HCT116 (cell line): ENCODE measurements around the gene INF2. TPM values are rescaled to one million over a fixed set of nuclear protein-coding genes. Genes with fewer than 3 reads are reported as not detected.

Experiments
- ATAC-seq: fragments of 200-7000 bp; cut with Tn5 transposase; 2 replicates; pipeline ENCODE4 v1.9.1; 2020; ENCODE audit warnings: mild to moderate bottlenecking, moderate library complexity
- BruUV-seq: library from RNA; stranded (reverse); fragments of 400-500 nt; replicated peaks from 2 replicates; lab custom pipeline; 2021; lab: Mats Ljungman, UMichigan
- CTCF ChIA-PET: fragments of 300-600 bp; sonication (Branson Sonifier 250); formaldehyde crosslinking; loops from one replicate; lab custom pipeline; 2021; ENCODE audit warnings: antibody characterized with exemption; lab: Charles Lee
- POLR2A ChIA-PET: fragments of 300-600, 350-600 bp; sonication (Branson Sonifier 250); formaldehyde crosslinking; loops from one replicate; lab custom pipeline; 2021; ENCODE audit warnings: antibody characterized with exemption; lab: Charles Lee
- RAD21 ChIA-PET, 2 experiments: fragments of 300-600 bp; sonication (Branson Sonifier 250); formaldehyde crosslinking; loops; one replicate each; lab custom pipeline; 2023; ENCODE audit warnings: low total read pairs in 2 of 2; ENCODE audit not compliant: uncharacterized antibody in 2 of 2, unreplicated experiment in 2 of 2, low non-redundant PET in 1 of 2; lab: Charles Lee
- DNase-seq: peaks from one replicate; pipeline ENCODE4 v3.0.0-alpha.2; 2010; ENCODE audit warnings: low read depth, low spot score
- H2AFZ ChIP-seq: fragments of 200-600 bp; shearing (Covaris generic), sonication (generic); 2 replicates; pipeline ENCODE4 v1.6.1; 2017; ENCODE audit warnings: low read depth, mixed run types, mixed read lengths, antibody characterized with exemption, low read length; ENCODE audit not compliant: poor library complexity, severe bottlenecking
- H3K27ac ChIP-seq: 2 replicates; pipeline ENCODE4 v1.5.1; 2012; ENCODE audit warnings: low read depth, low read length
- H3K27me3 ChIP-seq: fragments of 200-600 bp; sonication (generic); 2 replicates; pipeline ENCODE4 v1.6.1; 2016; ENCODE audit warnings: mixed run types, low read length, mixed read lengths; ENCODE audit not compliant: insufficient read depth
- H3K36me3 ChIP-seq, 2 experiments: fragments of 200-500 bp in 1 of 2; fragments of 200-600 bp in 1 of 2; sonication (Bioruptor generic) in 1 of 2; sonication (generic) in 1 of 2; 2 replicates each; pipeline versions ENCODE4 v1.5.1 to v1.6.1; 2014 to 2016; ENCODE audit warnings: low read length in 2 of 2, inconsistent platforms in 1 of 2, mixed read lengths in 1 of 2, mixed run types in 1 of 2; ENCODE audit not compliant: insufficient read depth in 2 of 2, control insufficient read depth in 1 of 2
- H3K4me1 ChIP-seq, 2 experiments: fragments of 200-600 bp in 1 of 2; sonication (generic) in 1 of 2; 2 replicates each; pipeline versions ENCODE4 v1.5.1 to v1.6.1; 2012 to 2017; ENCODE audit warnings: low read length in 2 of 2, inconsistent platforms in 1 of 2, mild to moderate bottlenecking in 1 of 2, mixed read lengths in 1 of 2, mixed run types in 1 of 2, moderate library complexity in 1 of 2; ENCODE audit not compliant: insufficient read depth in 2 of 2, control insufficient read depth in 1 of 2
- H3K4me2 ChIP-seq: fragments of 200-600 bp; sonication (generic); 2 replicates; pipeline ENCODE4 v1.6.1; 2017; ENCODE audit warnings: mixed run types, low read length, mixed read lengths
- H3K4me3 ChIP-seq, 2 experiments: fragments of 200-600 bp in 1 of 2; sonication (generic) in 1 of 2; replicated peaks in 1 of 2; 2 replicates each; pipeline ENCODE4 v1.5.1; 2011 to 2016; ENCODE audit warnings: low read length in 2 of 2, control low read depth in 1 of 2, low read depth in 1 of 2, mild to moderate bottlenecking in 1 of 2, mixed read lengths in 1 of 2, mixed run types in 1 of 2
- H3K79me2 ChIP-seq: fragments of 200-600 bp; sonication (generic); 2 replicates; pipeline ENCODE4 v1.6.1; 2017; ENCODE audit warnings: mild to moderate bottlenecking, mixed run types, low read length, moderate library complexity, mixed read lengths; ENCODE audit not compliant: insufficient read depth
- H3K9ac ChIP-seq: fragments of 200-600 bp; sonication (generic); 2 replicates; pipeline ENCODE4 v1.6.1; 2016; ENCODE audit warnings: low read length, mixed read lengths
- H3K9me2 ChIP-seq: fragments of 200-600 bp; sonication (generic), shearing (Covaris generic); 2 replicates; pipeline ENCODE4 v1.6.1; 2017; ENCODE audit warnings: mixed run types, mild to moderate bottlenecking, moderate library complexity; ENCODE audit not compliant: insufficient read depth
- H3K9me3 ChIP-seq, 2 experiments: fragments of 200-500 bp in 1 of 2; fragments of 200-600 bp in 1 of 2; sonication (Bioruptor generic) in 1 of 2; sonication (generic) in 1 of 2; 2 replicates each; pipeline ENCODE4 v1.6.1; 2014 to 2017; ENCODE audit warnings: low read length in 2 of 2, mixed read lengths in 2 of 2, inconsistent platforms in 1 of 2, low read depth in 1 of 2, mild to moderate bottlenecking in 1 of 2, mixed run types in 1 of 2, moderate library complexity in 1 of 2; ENCODE audit not compliant: control insufficient read depth in 1 of 2, insufficient read depth in 1 of 2
- H4K20me1 ChIP-seq: fragments of 200-600 bp; sonication (generic), shearing (Covaris generic); 2 replicates; pipeline ENCODE4 v1.6.1; 2017; ENCODE audit warnings: mixed run types, mild to moderate bottlenecking, moderate library complexity; ENCODE audit not compliant: insufficient read depth
- CEBPB ChIP-seq: IDR thresholded peaks from 2 replicates; pipeline ENCODE4 v1.6.1; 2012; ENCODE audit warnings: low read depth
- CTCF ChIP-seq, 3 experiments: fragments of 200-600 bp in 1 of 3; sonication (generic) in 1 of 3; IDR thresholded peaks in 2 of 3; conservative IDR thresholded peaks in 1 of 3; 2 replicates each; pipeline ENCODE4 v1.5.1; 2012 to 2017; ENCODE audit warnings: low read depth in 2 of 3, low read length in 2 of 3, antibody characterized with exemption in 1 of 3, borderline replicate concordance in 1 of 3, control low read depth in 1 of 3, mild to moderate bottlenecking in 1 of 3, mixed read lengths in 1 of 3, mixed run types in 1 of 3, moderate library complexity in 1 of 3; ENCODE audit not compliant: insufficient read depth in 1 of 3
- EGR1 ChIP-seq: IDR thresholded peaks from 2 replicates; pipeline ENCODE4 v1.6.1; 2012; ENCODE audit warnings: low read depth
- EZH2phosphoT487 ChIP-seq: fragments of 200-600 bp; IDR thresholded peaks from 2 replicates; pipeline ENCODE4 v1.6.1; 2018; ENCODE audit warnings: antibody characterized with exemption, borderline replicate concordance
- FOSL1 ChIP-seq: IDR thresholded peaks from 2 replicates; pipeline ENCODE4 v1.6.1; 2012; ENCODE audit warnings: low read depth
- JUND ChIP-seq: IDR thresholded peaks from 2 replicates; pipeline ENCODE4 v1.6.1; 2012
- MAX ChIP-seq: IDR thresholded peaks from 2 replicates; pipeline ENCODE4 v1.6.1; 2012
- POLR2A ChIP-seq: IDR thresholded peaks from 2 replicates; pipeline ENCODE4 v1.7.0; 2011; ENCODE audit warnings: borderline replicate concordance; ENCODE audit not compliant: insufficient read depth, insufficient read length; ENCODE audit errors: extremely low read depth
- SP1 ChIP-seq: IDR thresholded peaks from 2 replicates; pipeline ENCODE4 v1.6.1; 2012; ENCODE audit warnings: low read depth
- SRF ChIP-seq: IDR thresholded peaks from 2 replicates; pipeline ENCODE4 v1.6.1; 2012; ENCODE audit warnings: low read depth
- YY1 ChIP-seq: IDR thresholded peaks from 2 replicates; pipeline ENCODE4 v1.6.1; 2011; ENCODE audit warnings: low read length, low read depth, moderate library complexity, mild to moderate bottlenecking; ENCODE audit not compliant: insufficient replicate concordance; ENCODE audit errors: extremely low read depth
- ZBTB33 ChIP-seq: IDR thresholded peaks from 2 replicates; pipeline ENCODE4 v1.6.1; 2011; ENCODE audit warnings: mild to moderate bottlenecking, low read length, moderate library complexity; ENCODE audit not compliant: insufficient replicate concordance; ENCODE audit errors: extremely low read depth
- ZFX ChIP-seq: fragments of 450-650 bp; IDR thresholded peaks from 2 replicates; pipeline ENCODE4 v1.6.1; 2017
- ZNF274 ChIP-seq: fragments of 200-500 bp; sonication (Bioruptor generic); IDR thresholded peaks from 2 replicates; pipeline ENCODE4 v1.6.1; 2014; ENCODE audit warnings: mild to moderate bottlenecking, low read depth, low read length, inconsistent platforms
- intact Hi-C: fragments of 100-400 bp; cut with micrococcal nuclease; formaldehyde crosslinking; loops from 2 replicates; pipeline ENCODE4 v1.10.0; 2022
- total RNA-seq: library from RNA; stranded (reverse); gene quantifications from one replicate; pipeline ENCODE4 v1.2.1, GENCODE V29; 2021; ENCODE audit not compliant: unreplicated experiment

Gene INF2
- total RNA-seq, 1 experiment from 2014 or later, result 95.8 TPM

GRCh38 chr14:104658325-104658712, 31.1 kb upstream of the INF2 start:
- no peaks in the 10 kb centered on the region for H3K9me2 ChIP-seq
- H3K36me3 ChIP-seq, result no peaks in the 10 kb centered on the region
- no peak for DNase-seq
- H3K27ac ChIP-seq, result no peak overlapping the region
- intact Hi-C loops, result no loop called here
- no peak overlapping the region for H3K4me3 ChIP-seq
- H4K20me1 ChIP-seq, result no peaks in the 10 kb centered on the region
- no peaks in the 10 kb centered on the region for H3K27me3 ChIP-seq
- peaks cover 0 to 15% of the 10 kb centered on the region in 2 experiments; a peak in 2 of 4 replicates for H3K9me3 ChIP-seq
- no peaks in the 10 kb centered on the region for H3K4me1 ChIP-seq
- CTCF ChIA-PET, result no interaction called here
- no peaks in the 10 kb centered on the region for H3K79me2 ChIP-seq
- ATAC-seq, result no peak
- H3K9ac ChIP-seq, result no peak overlapping the region
- RAD21 ChIA-PET, result no interaction called here
- no TSS peak for BruUV-seq
- H3K4me2 ChIP-seq, result no peak overlapping the region
- no peak for TF ChIP-seq POLR2A
- TF ChIP-seq CTCF (IDR thresholded peaks at IDR 0.05 in 2 of 3, conservative IDR thresholded peaks at IDR 0.05 in 1 of 3; ENCODE audit: borderline replicate concordance in 1 of 3, insufficient read depth in 1 of 3, low read depth in 2 of 3, low read length in 2 of 3), result no peak
- no peak for TF ChIP-seq YY1
- no peak for TF ChIP-seq JUND
- TF ChIP-seq MAX, result no peak
- TF ChIP-seq CEBPB, result no peak
- TF ChIP-seq, all 23 proteins: peak for 0
- no peak overlapping the region for H2AFZ ChIP-seq
- POLR2A ChIA-PET, result interaction anchor here (1.7 kb wide), 1 partner anchor 8 kb away, joined by 6 read pairs; no protein-coding TSS in a partner anchor

GRCh38 chr14:104659146-104659545, 30.3 kb upstream of the INF2 start:
- Histone ChIP-seq H3K4me2 (no peak overlapping the region), H3K4me1 (no peaks in the 10 kb centered on the region), H3K4me3 (no peak overlapping the region), H3K36me3 (no peaks in the 10 kb centered on the region), H3K27ac (no peak overlapping the region), H3K9me2 (no peaks in the 10 kb centered on the region), H3K79me2 (no peaks in the 10 kb centered on the region), H2AFZ (no peak overlapping the region), H3K27me3 (no peaks in the 10 kb centered on the region), H3K9me3 (peaks cover 0 to 9% of the 10 kb centered on the region in 2 experiments; a peak in 1 of 4 replicates), H4K20me1 (no peaks in the 10 kb centered on the region), H3K9ac (no peak overlapping the region)
- ChIA-PET CTCF (no interaction called here), POLR2A (no interaction called here), RAD21 (no interaction called here)
- intact Hi-C loops, result no loop called here
- DNase-seq (no peak), ATAC-seq (no peak)
- no TSS peak for BruUV-seq
- TF ChIP-seq CTCF (IDR thresholded peaks at IDR 0.05 in 2 of 3, conservative IDR thresholded peaks at IDR 0.05 in 1 of 3; ENCODE audit: borderline replicate concordance in 1 of 3, insufficient read depth in 1 of 3, low read depth in 2 of 3, low read length in 2 of 3) (no peak), EZH2phosphoT487 (no peak), SRF (no peak), ZNF274 (no peak), FOSL1 (no peak), ZFX (no peak), ZBTB33 (no peak), EGR1 (no peak), SP1 (no peak), MAX (no peak)
